Measurements from ENCODE around the gene ATP9B.

The ATP9B gene

DNA sequence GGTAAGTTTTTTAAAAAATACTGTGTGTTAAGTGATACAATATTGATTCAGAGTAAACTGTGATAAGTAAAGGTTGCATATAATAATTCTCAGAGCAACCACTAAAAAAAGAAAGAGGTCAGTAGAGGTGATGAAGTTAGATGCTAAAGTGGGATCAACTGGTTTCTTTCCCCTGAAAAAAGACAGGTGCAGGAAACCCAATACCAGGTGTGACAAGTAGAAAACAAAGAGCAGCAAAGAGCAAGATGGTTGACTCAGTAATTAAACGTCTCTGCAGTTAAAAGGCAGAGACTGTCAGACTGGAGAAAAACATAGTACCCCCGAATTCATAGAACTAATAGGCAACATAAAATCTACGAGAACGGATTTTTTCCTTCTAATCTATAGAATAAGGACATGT, 128.3 kb downstream of the ATP9B start:
- Histone ChIP-seq H3K4me2 (ENCODE audit: low read depth, low read length, poor library complexity, severe bottlenecking) (no peak overlapping the region), H3F3A (ENCODE audit: low read depth) (no peaks in the 10 kb centered on the region), H3K4me3 (ENCODE audit: low read length, poor library complexity, severe bottlenecking) (no peak overlapping the region), H3K4me1 (ENCODE audit: insufficient read depth, low read length, poor library complexity, severe bottlenecking) (no peaks in the 10 kb centered on the region), H3K79me2 (ENCODE audit: insufficient read depth, low read length) (no peaks in the 10 kb centered on the region), H3K27me3 (ENCODE audit: insufficient read depth, low read length, poor library complexity, severe bottlenecking) (no peaks in the 10 kb centered on the region), H2AFZ (ENCODE audit: low read length) (no peak overlapping the region), H3K9me3 (ENCODE audit: insufficient read depth, low read depth, low read length) (no peaks in the 10 kb centered on the region), H3K9ac (ENCODE audit: low read depth, low read length, poor library complexity, severe bottlenecking) (no peak overlapping the region), H3K9me2 (replicated peaks; ENCODE audit: low read depth, low read length) (no peaks in the 10 kb centered on the region), H3K36me3 (ENCODE audit: insufficient read depth, low read length) (peaks cover 19% of the 10 kb centered on the region; the same call in 1 of the 2 replicates), H4K20me1 (ENCODE audit: insufficient read depth, low read length, poor library complexity, severe bottlenecking) (no peaks in the 10 kb centered on the region)
- TF ChIP-seq EZH2phosphoT487 (IDR thresholded peaks at IDR 0.05; ENCODE audit: borderline replicate concordance), result no peak

DNA sequence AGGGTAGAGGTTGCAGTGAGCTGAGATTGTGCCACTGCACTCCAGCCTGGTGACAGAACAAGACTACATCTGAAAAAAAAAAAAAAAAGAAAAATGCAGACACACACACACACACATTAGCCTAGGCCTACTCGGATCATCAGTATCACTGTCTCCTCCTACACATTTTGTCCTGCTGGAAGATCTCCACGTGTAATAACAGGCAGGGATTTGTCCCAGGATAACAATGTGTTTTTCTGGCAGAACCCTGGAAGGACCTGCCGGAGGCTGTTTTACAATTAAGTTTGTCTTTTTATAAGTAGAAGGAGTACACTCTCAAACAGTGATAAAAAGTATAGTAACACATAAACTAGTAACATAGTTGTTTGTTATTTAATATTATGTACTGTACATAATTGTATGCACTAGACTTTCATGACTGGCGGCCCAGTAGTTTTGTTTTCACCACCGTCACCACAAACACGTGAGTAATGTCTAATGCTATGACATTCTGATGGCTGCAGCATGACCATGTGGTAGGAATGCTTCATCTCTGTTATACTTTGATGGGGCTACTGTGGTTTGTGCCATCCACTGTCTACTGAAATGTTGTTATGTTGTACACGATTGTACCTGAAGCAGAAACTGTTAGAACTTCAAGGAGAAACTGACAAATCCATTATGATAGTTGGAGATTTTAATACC, 130.6 kb downstream of the ATP9B start:
- Histone ChIP-seq H3K9me2 (replicated peaks; ENCODE audit: low read depth, low read length) (no peaks in the 10 kb centered on the region), H3K4me3 (ENCODE audit: low read length, poor library complexity, severe bottlenecking) (no peak overlapping the region), H3K9ac (ENCODE audit: low read depth, low read length, poor library complexity, severe bottlenecking) (no peak overlapping the region), H4K20me1 (ENCODE audit: insufficient read depth, low read length, poor library complexity, severe bottlenecking) (no peaks in the 10 kb centered on the region), H3K79me2 (ENCODE audit: insufficient read depth, low read length) (no peaks in the 10 kb centered on the region), H3K4me1 (ENCODE audit: insufficient read depth, low read length, poor library complexity, severe bottlenecking) (no peaks in the 10 kb centered on the region), H3K9me3 (ENCODE audit: insufficient read depth, low read depth, low read length) (no peaks in the 10 kb centered on the region), H2AFZ (ENCODE audit: low read length) (no peak overlapping the region), H3K4me2 (ENCODE audit: low read depth, low read length, poor library complexity, severe bottlenecking) (no peak overlapping the region), H3K36me3 (ENCODE audit: insufficient read depth, low read length) (peaks cover 7% of the 10 kb centered on the region; the same call in 1 of the 2 replicates), H3K27me3 (ENCODE audit: insufficient read depth, low read length, poor library complexity, severe bottlenecking) (no peaks in the 10 kb centered on the region), H3F3A (ENCODE audit: low read depth) (no peaks in the 10 kb centered on the region)
- TF ChIP-seq EZH2phosphoT487 (IDR thresholded peaks at IDR 0.05; ENCODE audit: borderline replicate concordance) (no peak), CTCF (conservative IDR thresholded peaks at IDR 0.05; ENCODE audit: low read length) (no peak)

DNA sequence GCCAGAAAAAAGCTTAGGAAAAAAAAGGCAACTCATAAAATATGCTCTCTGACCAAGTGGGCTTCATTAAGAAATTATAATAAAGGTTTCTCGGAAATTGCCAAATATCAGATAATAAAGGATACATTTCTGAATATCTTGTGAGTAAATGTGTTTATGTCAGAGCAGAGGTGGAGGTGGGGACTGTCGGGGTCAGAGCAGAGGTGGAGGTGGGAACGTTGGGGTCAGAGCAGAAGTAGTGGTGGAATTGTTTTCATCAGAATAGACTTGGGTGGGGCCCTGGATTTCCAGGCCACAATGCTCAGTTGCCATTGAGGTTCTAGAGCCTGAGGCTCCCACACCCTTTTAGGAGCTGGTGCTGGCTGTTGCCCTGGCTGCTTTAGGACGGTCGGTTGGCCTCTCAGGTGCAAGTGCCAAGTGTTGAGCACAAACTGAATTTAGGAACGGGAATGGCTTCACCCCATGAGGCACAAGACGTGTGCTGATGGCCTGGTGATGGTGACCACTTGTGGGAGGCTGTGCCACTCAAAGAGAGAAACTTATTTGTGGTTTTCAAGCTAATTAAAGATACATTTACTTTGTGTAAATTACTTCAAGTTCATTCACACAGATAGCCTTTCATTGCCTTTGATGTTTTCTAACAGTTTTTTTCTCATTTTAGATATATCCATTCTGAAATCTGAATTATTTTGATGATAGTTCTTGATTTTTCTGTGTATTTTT, 131.5 kb downstream of the ATP9B start:
- no peaks in the 10 kb centered on the region; the same call in 1 of the 2 replicates for H3K36me3 ChIP-seq (ENCODE audit: insufficient read depth, low read length)
- H4K20me1 ChIP-seq (ENCODE audit: insufficient read depth, low read length, poor library complexity, severe bottlenecking), result no peaks in the 10 kb centered on the region
- H3K79me2 ChIP-seq (ENCODE audit: insufficient read depth, low read length), result no peaks in the 10 kb centered on the region
- H3K9me2 ChIP-seq (replicated peaks; ENCODE audit: low read depth, low read length), result no peaks in the 10 kb centered on the region
- H3K4me1 ChIP-seq (ENCODE audit: insufficient read depth, low read length, poor library complexity, severe bottlenecking), result no peaks in the 10 kb centered on the region
- TF ChIP-seq EZH2phosphoT487 (IDR thresholded peaks at IDR 0.05; ENCODE audit: borderline replicate concordance) (no peak), CTCF (conservative IDR thresholded peaks at IDR 0.05; ENCODE audit: low read length) (no peak)
- no peaks in the 10 kb centered on the region for H3K27me3 ChIP-seq (ENCODE audit: insufficient read depth, low read length, poor library complexity, severe bottlenecking)
- no peak overlapping the region for H2AFZ ChIP-seq (ENCODE audit: low read length)
- H3F3A ChIP-seq (ENCODE audit: low read depth), result no peaks in the 10 kb centered on the region
- H3K9me3 ChIP-seq (ENCODE audit: insufficient read depth, low read depth, low read length), result no peaks in the 10 kb centered on the region
- H3K4me3 ChIP-seq (ENCODE audit: low read length, poor library complexity, severe bottlenecking), result no peak overlapping the region
- no peak overlapping the region for H3K9ac ChIP-seq (ENCODE audit: low read depth, low read length, poor library complexity, severe bottlenecking)
- no peak overlapping the region for H3K4me2 ChIP-seq (ENCODE audit: low read depth, low read length, poor library complexity, severe bottlenecking)

Measured in Loucy (cell line).